Epidermal melanocyte (primary cell): Measurements from ENCODE around the gene TTLL11.

ENCODE experiments used
- DNase-seq: peaks from one replicate; pipeline ENCODE4 v3.0.0; 2011; ENCODE audit warnings: low spot score; ENCODE audit not compliant: insufficient read length

The TTLL11 gene

DNA sequence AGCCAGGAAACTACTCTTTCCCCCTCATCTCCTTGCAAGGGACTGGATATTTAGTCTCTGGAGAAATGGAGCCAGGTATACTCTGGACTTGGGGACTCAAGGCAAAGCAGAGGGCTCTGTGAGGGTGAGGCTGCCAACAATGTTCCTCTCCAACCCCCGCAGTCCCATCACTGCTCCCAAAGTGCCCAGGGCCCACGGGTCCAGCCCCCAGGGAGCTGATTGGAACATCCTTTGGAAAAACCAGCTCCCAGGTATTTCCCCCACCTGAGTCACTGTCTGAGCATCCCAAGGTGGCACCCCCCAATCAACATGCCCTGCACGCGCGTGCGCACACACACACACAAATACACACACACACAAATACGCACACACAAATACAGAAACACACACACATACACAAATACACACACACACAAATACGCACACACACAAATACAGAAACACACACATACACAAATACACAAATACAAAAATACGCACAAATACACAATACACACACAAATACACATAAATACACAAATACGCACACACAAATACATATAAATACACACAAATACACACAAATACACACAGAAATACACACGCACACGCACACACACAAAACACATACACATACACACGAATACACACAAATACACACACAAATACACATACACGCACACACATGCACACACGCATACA lies 304.3 kb downstream of the TTLL11 start:
- no peak for DNase-seq

- no peak for DNase-seq
Measured at GRCh38 chr9:121786998-121787422, 306.1 kb downstream of the TTLL11 start.

GRCh38 chr9:121786543-121786948 lies 306.6 kb downstream of the TTLL11 start:
- DNase-seq = no peak

DNA sequence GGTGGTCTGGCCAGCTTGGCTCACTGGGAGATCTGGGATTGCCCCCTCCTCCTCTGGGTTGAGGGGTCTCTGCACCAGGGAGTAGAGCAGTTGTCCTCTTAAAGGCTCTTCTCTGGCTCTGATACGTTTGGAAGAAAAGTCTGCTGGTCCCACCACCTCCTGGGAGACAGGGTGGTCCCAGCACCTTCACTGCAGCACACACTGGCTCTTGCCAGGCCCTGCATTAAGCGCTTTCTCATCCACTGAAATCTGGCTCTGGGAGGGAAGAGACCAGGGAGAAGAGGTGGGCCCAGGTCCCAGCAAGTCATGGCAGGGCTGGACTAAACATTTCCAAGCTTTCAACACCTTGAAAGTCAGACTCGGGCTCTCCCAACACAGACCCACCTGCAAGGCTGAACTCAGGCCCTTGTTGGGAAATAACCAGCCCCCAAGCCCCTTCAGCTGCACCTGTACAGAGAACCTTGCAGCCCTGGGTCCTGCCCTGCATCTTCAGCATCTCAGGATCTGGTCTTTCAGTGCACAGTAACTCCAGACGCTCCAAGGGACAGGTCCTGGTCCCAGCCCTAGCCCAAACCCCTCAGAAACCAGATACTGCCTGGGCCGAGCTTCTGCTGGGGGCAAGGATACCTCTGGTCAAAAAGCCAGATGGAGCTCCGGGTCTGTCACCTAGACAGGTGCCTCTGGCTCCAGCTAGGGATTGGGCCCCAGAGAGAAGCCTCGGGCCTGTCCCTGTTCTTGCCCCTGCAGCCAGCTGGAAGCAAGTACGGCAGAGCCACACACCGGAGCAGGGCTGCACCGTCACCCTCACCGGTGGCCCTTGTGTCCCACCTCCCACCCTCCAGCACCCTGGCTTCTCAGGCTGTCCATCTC lies 307.2 kb downstream of the TTLL11 start:
- DNase-seq = no peak

DNA sequence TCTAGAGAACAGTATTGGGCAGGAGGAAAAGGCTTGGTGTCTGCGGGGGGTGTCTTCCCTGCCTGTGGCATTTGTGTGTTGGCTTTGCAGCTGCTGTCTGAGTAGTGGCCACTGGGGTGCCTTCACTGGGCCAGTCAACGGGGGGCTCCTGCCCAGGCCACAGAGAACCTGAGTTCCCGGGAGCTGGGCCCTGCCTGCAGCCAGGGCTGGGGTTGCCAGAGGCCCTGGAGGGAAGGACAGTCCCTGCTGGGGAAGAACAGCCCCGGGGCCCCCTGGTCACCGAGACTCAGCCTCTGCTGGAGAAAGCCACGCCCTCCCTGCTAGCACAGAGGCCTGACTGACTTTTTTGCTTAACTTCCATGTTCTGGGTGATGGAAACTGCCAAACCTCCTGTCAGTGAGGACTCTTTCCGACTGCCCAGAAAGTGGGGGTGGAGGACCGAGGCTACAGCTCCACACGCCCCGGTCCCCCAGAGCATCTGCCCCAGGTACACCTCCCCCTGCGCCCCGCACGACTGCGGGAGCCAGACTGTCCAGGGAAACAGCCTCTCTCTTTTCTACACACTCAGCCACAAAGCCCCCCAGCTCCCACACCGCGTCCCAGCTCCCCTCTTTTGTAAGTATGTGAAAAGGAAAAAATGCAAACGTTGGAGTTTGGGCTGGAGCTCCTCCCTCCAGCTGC lies 308.2 kb downstream of the TTLL11 start:
- no peak for DNase-seq

- no peak for DNase-seq
Measured at GRCh38 chr9:121783521-121784507, 309.3 kb downstream of the TTLL11 start.

- DNase-seq = no peak
Measured at GRCh38 chr9:121783111-121783510, 310.0 kb downstream of the TTLL11 start.

DNA sequence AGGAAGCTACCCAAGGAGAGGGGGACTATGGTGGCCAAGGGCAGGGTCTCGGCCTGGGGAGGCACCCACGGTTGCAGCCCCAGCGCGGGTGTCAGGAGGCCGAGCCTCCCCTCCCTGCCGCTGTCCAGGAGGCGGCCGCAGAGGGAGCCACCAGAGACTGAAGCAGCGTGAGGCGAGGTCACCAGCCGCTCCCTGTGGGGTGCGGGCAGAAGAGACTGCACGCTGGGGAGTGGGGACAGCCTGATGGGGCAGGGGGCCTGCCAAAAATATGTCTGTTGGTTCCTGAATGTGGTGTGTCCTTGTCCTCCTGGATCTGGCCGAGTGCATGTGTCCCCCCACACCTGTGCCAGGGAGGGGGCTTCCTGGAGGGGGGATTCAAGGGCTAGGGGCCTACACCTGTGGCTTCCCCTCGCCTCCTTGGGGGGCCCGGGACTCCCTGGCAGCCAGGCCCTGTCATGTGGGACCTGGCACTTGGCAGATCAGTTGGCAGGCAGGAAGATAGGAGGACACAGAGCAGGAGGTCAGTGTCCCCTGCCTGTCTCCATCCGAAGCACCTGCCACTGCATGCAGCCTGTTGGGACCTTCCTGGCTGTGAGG lies 310.5 kb downstream of the TTLL11 start:
- no peak for DNase-seq

DNA sequence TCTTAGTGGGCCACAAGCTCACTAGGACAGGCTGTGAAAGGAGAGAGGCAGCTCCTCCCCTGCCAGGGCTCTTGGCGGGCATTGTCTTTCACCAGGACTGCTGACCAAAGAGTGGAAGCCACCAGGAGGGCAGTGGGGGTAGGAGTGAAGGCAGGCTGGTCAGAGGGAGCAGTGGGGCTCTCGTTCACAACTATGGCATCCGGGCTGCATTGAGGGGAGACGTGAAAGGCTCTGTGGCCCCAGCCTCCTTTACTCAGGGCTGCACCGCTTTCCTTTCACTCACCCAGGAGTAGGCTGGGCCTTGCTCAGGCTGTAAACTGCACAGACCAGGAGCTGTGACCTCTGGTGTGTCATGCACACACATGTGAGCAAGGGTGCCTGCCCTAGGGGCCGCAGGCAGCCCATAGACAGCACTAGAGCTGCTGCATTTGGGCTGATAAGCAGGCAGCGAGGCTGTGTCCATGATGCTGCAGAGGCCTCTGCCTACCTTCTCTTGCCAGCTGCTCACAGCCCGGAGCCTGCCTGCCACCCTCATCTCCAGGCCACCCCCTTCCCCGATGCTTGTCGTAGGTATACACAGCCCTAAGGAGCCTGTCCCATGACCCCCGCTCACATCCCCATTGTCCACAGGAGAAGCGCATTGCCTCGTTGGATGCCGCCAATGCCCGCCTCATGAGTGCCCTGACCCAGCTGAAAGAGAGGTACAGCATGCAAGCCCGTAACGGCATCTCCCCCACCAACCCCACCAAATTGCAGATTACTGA lies 311.2 kb downstream of the TTLL11 start:
- DNase-seq = no peak

DNA sequence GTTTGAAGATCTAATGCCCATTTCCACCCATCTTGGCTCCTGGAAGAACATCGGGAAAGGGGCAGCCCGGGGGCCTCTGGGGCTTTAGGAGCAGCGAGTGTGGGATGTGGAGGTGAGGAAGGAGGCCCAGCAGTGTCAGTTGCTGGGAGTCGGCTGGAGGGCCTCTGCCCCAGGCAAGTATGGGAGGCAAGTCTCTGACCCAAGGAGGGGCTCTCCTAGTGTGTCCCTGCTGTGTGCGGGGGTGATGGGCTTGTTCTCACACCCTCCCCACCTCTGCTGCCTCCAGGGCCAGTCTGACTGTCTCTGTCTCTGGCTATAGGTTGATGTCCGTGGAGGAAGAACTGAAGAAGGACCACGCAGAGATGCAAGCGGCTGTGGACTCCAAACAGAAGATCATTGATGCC lies 312.0 kb downstream of the TTLL11 start:
- no peak for DNase-seq

GRCh38 chr9:121780177-121781040 lies 312.7 kb downstream of the TTLL11 start:
- no peak for DNase-seq

DNA sequence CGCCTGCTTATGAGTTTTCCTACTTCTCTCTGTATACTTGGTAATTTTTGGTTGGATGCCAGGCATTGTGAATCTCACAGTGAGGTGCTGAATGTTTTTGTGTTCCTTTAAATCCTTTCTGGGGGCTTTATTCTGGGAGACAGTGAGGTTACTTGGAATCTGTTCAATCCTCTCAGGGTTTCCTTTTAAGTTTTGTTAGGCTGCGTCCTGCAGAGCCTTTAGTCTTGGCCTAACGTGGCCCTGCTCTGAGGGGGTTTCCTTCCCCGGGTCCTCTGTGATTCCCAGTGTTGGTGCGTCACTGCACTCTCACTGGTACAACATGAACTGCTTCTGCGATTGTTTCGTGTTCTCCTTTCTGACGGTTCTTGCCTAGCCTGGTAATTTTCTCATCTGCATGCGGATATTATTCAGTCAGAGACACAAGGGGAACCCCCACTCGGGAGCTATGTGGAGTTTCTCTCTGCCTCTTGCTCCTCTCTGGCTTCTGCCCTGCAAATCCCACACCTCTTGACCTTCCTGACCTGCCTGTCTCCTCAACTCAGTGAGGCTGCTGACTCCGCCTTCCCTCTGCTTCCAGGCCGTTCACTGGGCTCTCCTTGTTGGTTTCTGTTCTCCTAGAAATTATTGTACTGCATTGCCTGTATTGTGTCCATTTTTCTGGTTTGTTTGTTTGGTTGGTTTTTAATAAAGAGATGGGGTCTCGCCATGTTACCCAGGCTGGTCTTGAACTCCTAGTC lies 313.6 kb downstream of the TTLL11 start:
- DNase-seq = no peak

DNA sequence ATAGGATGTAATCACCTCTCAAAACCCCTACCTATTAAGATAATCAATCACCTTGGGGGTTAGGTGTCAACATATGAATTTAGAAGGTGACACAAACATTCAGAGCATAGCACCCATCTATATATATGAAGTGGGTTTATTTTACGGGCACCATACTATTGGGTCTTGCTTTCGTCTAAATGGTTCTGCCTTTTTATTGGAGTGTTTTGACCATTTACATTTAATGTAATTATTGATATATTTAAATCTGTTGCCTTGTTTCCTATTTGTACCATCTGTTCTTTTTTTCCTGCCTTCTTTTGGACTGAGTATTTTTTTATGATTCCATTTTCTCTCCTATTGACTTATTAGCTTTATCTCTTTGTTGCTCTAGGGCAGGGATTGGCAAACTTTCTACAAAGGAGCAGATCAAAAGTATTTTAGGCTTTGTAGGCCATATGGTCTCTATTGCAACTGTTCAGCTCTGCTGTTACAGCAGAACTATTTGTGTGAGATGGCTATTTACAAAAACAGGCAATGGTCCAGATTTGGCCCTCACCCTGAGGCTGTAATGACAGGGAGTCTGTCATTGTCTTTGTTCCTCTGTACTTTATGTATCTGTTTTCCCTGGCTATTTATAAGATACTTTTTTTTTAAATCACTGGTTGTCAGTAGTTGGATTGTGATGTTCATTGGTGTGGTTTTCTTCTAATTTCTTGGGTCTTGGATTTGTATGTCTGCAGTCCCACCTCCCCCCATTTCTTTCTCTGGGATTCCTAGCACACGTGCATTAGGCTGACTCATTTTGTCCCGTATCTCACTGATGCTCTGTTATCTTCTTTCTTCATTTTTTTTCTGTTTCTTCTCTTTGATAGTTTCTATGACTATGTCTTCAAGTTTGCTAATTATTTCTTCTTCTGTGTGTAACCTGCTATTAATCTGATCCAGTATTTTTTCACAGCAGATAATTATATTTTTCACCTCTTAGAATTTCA lies 314.6 kb downstream of the TTLL11 start:
- peak; percentile 70 for DNase-seq

GRCh38 chr9:121776739-121777637 lies 316.1 kb downstream of the TTLL11 start:
- DNase-seq = no peak

- no peak for DNase-seq
Measured at GRCh38 chr9:121776001-121776738, 316.9 kb downstream of the TTLL11 start.
